GM19035 (cell line): ENCODE data around the gene MPV17.
A peak's percentile ranks its signal among the peaks of the same experiment; 100 is the strongest.
"Not testable (repeated sequence)": the region's sequence is repeated elsewhere in the genome, so short reads cannot be mapped to it uniquely, and the experiment has no call there.

Experiments used
- ATAC-seq: cut with Tn5 transposase; IDR thresholded peaks from one replicate; pipeline ENCODE4 v1.9.1; 2021; ENCODE audit not compliant: unreplicated experiment

MPV17 gene, protein sequence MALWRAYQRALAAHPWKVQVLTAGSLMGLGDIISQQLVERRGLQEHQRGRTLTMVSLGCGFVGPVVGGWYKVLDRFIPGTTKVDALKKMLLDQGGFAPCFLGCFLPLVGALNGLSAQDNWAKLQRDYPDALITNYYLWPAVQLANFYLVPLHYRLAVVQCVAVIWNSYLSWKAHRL

GRCh38 chr2:27322766-27323595 lies at the start of gene MPV17:
Gene MPV17, minus strand, starts transcription at chr2:27323097. Its CDS starts 580 bp downstream, at chr2:27322517.
- peak; percentile 97 for ATAC-seq

- ATAC-seq: peak; percentile 14
Observed at GRCh38 chr2:27370816-27371620, 48.1 kb upstream of the MPV17 start.

DNA sequence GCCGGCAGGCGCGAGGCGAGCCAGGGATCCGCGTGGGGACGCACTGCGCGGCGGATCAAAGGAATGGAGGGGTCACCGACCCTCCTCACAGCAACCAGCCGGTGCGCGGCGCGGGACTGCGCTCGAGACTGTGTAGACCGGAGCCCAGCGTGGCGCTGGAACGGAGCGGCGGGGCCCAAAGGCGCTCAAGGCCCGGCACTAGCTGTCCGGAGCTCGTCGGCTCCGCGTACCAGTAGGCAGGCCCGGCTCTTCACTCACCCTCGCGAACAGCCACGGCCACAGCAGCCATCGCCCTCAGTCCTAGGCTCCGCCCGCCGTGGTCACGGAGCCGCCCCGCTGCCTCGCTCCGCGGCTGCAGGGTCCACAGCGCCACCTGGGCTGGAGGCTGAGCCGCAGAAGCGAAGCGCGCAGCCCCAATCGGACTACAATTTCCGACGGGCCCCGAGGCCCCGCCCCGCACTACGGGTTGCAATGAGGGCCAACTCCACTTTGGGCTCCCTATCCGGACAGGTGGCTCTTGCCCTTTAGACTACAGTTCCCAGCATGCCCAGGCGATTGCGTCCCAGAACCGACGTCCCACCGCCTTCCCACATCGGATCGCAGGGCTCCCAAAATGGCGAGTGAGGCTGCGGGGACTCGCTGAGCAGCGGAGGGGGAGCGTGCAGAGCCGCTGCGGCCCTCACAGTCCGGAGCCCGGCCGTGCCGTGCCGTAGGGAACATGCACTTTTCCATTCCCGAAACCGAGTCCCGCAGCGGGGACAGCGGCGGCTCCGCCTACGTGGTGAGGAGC lies 47.3 kb upstream of the MPV17 start, which contains the start of the genes EIF2B4 and SNX17:
Gene EIF2B4, minus strand, starts transcription at position 313 of the 790 bp plus-strand sequence. Its CDS starts 24 bp downstream, at position 289.
Gene SNX17, plus strand, starts transcription at position 591 of the 790 bp plus-strand sequence. Its CDS starts 128 bp downstream, at position 719.
- peak; percentile 92 for ATAC-seq

- ATAC-seq: peak; percentile 8
Observed at GRCh38 chr2:27369471-27370025, 46.7 kb upstream of the MPV17 start.

DNA sequence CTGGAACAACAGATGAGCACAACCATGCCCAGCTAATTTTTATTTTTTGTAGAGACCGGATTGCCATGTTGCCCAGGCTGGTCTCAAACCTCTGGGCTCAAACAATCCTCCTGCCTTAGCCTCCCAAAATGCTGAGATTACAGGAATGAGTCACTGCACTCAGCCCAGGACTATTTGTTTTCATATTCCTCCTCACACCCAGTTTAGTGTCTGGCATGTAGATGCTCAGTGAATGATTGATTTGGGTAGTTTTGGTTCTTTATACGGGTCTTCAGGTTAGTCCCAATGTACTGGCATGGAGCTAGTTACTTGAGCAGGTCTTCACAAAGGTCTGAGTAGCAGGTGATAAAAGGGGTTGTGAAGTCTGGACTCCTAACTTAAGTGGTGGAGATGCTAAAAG lies 41.0 kb upstream of the MPV17 start:
- ATAC-seq: no peak

DNA sequence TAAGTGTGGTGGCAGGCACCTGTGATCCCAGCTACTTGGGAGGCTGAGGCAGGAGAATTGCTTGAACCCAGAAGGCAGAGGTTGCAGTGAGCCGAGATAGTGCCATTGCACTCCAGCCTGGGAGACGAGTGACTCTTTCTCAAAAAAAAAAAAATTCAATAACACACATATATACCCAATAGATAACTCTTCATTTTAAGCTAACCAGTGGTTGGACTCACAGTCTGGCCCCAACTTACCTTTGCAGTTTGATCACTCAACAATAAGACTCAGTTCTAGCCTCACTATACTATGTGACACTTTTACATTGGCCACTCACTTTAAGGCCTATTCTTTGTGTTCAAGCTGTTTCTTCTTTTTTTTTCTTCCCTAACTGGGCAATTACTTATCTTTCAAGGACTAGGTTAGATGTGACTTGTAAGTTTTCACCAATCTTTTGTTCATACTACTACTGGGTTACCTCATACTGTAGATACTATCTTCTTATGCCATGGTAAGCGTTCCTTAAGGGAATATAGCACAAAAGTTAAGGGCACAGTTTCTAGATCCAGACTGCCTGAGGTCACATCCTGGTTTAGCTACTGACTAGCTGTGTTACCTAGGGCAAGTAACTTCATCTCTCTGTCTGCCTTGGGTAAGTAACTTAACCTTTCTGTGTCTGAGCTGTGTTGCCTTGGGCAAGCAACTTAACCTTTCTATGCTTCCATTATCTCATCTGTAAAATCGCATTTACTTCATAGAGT lies 40.0 kb upstream of the MPV17 start:
- ATAC-seq: no peak

DNA sequence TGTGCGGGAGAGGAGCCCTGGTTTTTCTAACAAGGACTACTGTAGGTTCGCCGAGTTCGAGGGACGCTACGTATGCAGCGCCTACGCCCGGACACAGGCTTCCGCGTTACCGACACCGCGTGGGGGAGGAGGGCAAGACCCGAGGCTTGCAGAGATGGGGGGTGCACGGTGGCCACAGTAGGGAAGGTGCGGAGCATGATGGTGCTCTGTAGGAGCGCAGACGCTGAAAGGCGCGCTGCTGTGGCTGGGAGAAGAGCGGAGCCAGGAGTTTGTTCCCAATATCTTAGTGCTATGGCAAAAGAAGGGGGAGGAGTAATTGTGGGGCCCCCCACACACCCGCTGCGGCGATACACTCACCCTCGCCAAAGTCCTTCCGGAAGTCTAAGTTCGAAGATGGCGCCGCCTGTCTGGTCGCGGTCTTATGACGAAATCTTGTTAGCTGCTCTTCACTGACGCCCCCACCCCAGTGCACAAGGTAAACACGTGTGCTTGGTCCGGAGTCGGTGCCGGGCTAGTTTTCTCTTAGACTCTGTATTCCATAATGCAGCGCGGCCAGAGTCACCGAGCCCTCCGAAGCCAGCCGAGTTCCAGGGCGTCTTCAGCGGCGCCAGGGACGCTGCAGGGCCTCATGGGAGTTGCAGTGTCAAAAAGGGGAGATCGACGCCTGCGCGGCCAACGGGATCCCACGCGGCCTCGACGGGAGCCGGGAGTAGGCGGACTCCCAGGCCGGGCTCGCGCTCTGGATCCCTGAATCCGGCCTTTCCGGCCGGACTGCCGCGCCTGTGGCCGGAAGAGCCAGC lies 33.7 kb upstream of the MPV17 start, which contains the start of gene GTF3C2:
Gene GTF3C2, minus strand, starts transcription at position 383 of the 800 bp plus-strand sequence. CDS start 13,210 bp downstream, outside the sequence.
- peak; percentile 80 for ATAC-seq

DNA sequence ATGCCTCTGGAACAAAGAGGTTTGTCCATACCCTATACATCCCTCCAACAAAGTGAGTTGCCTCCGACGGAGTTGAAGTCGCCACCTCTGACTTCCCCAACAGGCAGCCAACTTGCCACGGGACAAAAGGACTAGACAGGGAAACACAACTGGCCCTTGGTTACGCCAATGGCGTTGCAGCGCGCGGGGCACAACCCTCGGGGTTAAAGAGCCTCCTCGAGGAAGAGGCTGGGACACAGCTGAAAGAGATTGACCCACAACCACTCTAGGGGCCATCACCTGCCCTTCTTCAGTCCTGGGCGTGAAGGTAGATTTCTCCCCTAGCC lies 33.1 kb upstream of the MPV17 start:
- peak; percentile 42 for ATAC-seq

GRCh38 chr2:27354597-27354927 lies 31.7 kb upstream of the MPV17 start:
- no peak for ATAC-seq

GRCh38 chr2:27353762-27354596 lies 31.1 kb upstream of the MPV17 start:
- ATAC-seq: no peak

GRCh38 chr2:27353386-27353761 lies 30.5 kb upstream of the MPV17 start:
- not testable (repeated sequence) for ATAC-seq

GRCh38 chr2:27351802-27352598 lies 29.1 kb upstream of the MPV17 start:
- no peak for ATAC-seq

- no peak for ATAC-seq
Observed at GRCh38 chr2:27350106-27350693, 27.3 kb upstream of the MPV17 start.

GRCh38 chr2:27347641-27348040 lies 24.7 kb upstream of the MPV17 start:
- ATAC-seq: no peak

DNA sequence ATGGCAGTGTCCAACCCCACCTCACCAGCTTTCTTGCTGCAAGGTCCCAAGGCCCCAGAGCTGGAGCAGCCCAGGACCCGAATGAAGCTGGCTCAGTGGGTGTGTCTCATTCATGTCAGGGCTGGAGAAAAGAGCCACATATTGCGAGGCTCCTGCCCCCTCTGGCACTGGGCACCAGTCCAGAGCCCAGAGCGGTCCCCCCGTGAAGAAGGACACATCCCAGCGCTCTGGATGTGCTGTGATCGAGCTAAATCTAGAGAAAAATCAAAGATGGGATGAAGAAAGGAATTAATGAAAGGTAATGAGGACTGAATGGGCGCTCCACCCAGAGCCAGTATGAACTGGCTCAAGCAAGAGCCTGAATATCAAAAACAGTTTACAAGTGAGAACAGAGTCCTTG lies 13.3 kb upstream of the MPV17 start:
- ATAC-seq: no peak

GRCh38 chr2:27335311-27335710 lies 12.4 kb upstream of the MPV17 start:
- ATAC-seq: no peak

DNA sequence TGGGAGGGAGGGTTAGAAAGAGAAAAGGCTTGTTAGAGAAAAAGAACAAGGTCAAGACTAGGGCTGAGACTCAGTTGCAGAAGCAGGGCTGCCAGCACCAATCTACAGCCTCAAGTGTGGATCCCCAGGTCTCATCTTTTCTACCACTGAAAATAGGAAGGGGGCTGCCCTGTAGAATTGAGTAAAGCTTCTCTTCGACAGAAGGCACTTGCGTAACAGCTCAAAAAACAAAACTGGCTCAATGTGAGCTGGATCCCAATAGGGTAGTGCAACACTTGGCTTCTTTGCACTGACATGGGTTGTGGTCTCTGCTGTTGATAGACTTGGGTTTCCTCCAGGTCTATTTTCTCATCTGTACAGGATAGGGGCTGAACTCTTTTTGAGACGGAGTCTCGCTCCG lies 1.8 kb upstream of the MPV17 start:
- ATAC-seq: no peak
